Upper lobe of left lung (tissue), 4 donors: ENCODE measurements around the gene MR1.

Experiments used
- CTCF ChIP-seq, 6 experiments: fragments of 450-650 bp in 4 of 6; fragments of 200-600 bp in 2 of 6; sonication (generic) in 2 of 6; IDR thresholded peaks; one replicate each; pipeline ENCODE4 v1.5.1; 2016 to 2019; ENCODE audit warnings: antibody characterized with exemption in 6 of 6
- POLR2AphosphoS5 ChIP-seq, 2 donors: sonication (generic); formaldehyde crosslinking; IDR thresholded peaks; one replicate each; pipeline ENCODE4 v1.5.1; 2017; ENCODE audit warnings: antibody characterized with exemption in 2 of 2

GRCh38 chr1:181028196-181028595 lies 5.6 kb upstream of the MR1 start:
- TF ChIP-seq CTCF (IDR thresholded peaks at IDR 0.05) (no peak), POLR2AphosphoS5 (IDR thresholded peaks at IDR 0.05) (no peak)
